ENCODE measurements around the gene SRP54.
"Not testable (repeated sequence)": the region's sequence is repeated elsewhere in the genome, so short reads cannot be mapped to it uniquely, and the experiment has no call there.

The SRP54 gene

GRCh38 chr14:35052637-35053036 is 69.8 kb downstream of the SRP54 start:
- Histone ChIP-seq H3K4me3 (ENCODE audit: low read depth, low read length) (no peak overlapping the region), H3K36me3 (ENCODE audit: control insufficient read depth in 2 of 2, insufficient read depth in 1 of 2, low read length in 2 of 2) (peaks cover 8 to 13% of the 10 kb centered on the region in 2 experiments; a peak in 2 of 3 replicates), H3K9me3 (ENCODE audit: control insufficient read depth, insufficient read depth, low read depth, low read length) (no peaks in the 10 kb centered on the region), H3K4me1 (ENCODE audit: control insufficient read depth, insufficient read depth, low read length) (peaks cover 3% of the 10 kb centered on the region; the same call in 1 of the 2 replicates), H3K27ac (ENCODE audit: extremely low read depth, low read depth, low read length) (no peak overlapping the region)
- TF ChIP-seq ZEB2 (tag by site-specific recombination; IDR thresholded peaks at IDR 0.05), result no peak
- no peak for TF ChIP-seq ZNF449 (tag by site-specific recombination; IDR thresholded peaks at IDR 0.05)
- no peak for TF ChIP-seq HOXD13 (CRISPR knock-in tag; IDR thresholded peaks at IDR 0.05; ENCODE audit: borderline replicate concordance)
- CTCF ChIA-PET, result no interaction called here
- POLR2A ChIA-PET, result interaction anchor here (0.6 kb wide), 1 partner anchor 8 kb away, joined by 3 read pairs; no protein-coding TSS in a partner anchor

GRCh38 chr14:35061113-35061791 is 78.5 kb downstream of the SRP54 start:
- H3K9me3 ChIP-seq (ENCODE audit: control insufficient read depth, insufficient read depth, low read depth, low read length); H3K4me3 ChIP-seq (ENCODE audit: low read depth, low read length); H3K4me1 ChIP-seq (ENCODE audit: control insufficient read depth, insufficient read depth, low read length); H3K27ac ChIP-seq (ENCODE audit: extremely low read depth, low read depth, low read length); CTCF ChIA-PET: not testable (repeated sequence)
- POLR2A ChIA-PET, result interaction anchor here (0.6 to 1.3 kb wide), 5 partner anchors 9 to 186 kb away, joined by 3 to 4 read pairs (median 3); partner anchors contain the start of genes BAZ1A and FAM177A1
- TF ChIP-seq KLF1 (tag by site-specific recombination; IDR thresholded peaks at IDR 0.05), result peak; percentile 55
- H3K36me3 ChIP-seq (ENCODE audit: control insufficient read depth in 2 of 2, insufficient read depth in 1 of 2, low read length in 2 of 2), result peaks cover 12 to 13% of the 10 kb centered on the region in 2 experiments

- H3K4me3 ChIP-seq (ENCODE audit: low read depth, low read length); H3K9me3 ChIP-seq (ENCODE audit: control insufficient read depth, insufficient read depth, low read depth, low read length); CTCF ChIA-PET; H3K36me3 ChIP-seq (ENCODE audit: control insufficient read depth in 2 of 2, insufficient read depth in 1 of 2, low read length in 2 of 2); POLR2A ChIA-PET; H3K4me1 ChIP-seq (ENCODE audit: control insufficient read depth, insufficient read depth, low read length); H3K27ac ChIP-seq (ENCODE audit: extremely low read depth, low read depth, low read length): not testable (repeated sequence)
Observed at GRCh38 chr14:35065731-35066130, 82.9 kb downstream of the SRP54 start.

GRCh38 chr14:35068238-35069012 is 85.6 kb downstream of the SRP54 start:
- TF ChIP-seq ZNF571 (tag by site-specific recombination; IDR thresholded peaks at IDR 0.05), result no peak
- no peak for TF ChIP-seq ZNF23 (tag by site-specific recombination; IDR thresholded peaks at IDR 0.05; ENCODE audit: borderline replicate concordance)
- no peak for TF ChIP-seq ZNF174 (tag by site-specific recombination; IDR thresholded peaks at IDR 0.05)
- TF ChIP-seq KLF8 (tag by site-specific recombination; IDR thresholded peaks at IDR 0.05), result no peak
- no peak for TF ChIP-seq ZNF132 (tag by site-specific recombination; IDR thresholded peaks at IDR 0.05; ENCODE audit: borderline replicate concordance)
- TF ChIP-seq ZBTB49 (tag by site-specific recombination; IDR thresholded peaks at IDR 0.05; ENCODE audit: low read depth), result no peak
- TF ChIP-seq ZFP37 (tag by site-specific recombination; IDR thresholded peaks at IDR 0.05), result no peak
- TF ChIP-seq SALL2 (tag by site-specific recombination; IDR thresholded peaks at IDR 0.05; ENCODE audit: borderline replicate concordance), result no peak
- no peak for TF ChIP-seq ZNF280D (tag by site-specific recombination; IDR thresholded peaks at IDR 0.05)
- no peak for TF ChIP-seq ZNF394 (tag by site-specific recombination; IDR thresholded peaks at IDR 0.05; ENCODE audit: borderline replicate concordance)
- no peak for TF ChIP-seq ZNF175 (tag by site-specific recombination; IDR thresholded peaks at IDR 0.05)
- TF ChIP-seq SP2 (tag by site-specific recombination; IDR thresholded peaks at IDR 0.05), result no peak
- no peak for TF ChIP-seq YY2 (tag by site-specific recombination; IDR thresholded peaks at IDR 0.05)
- TF ChIP-seq ZNF133 (tag by site-specific recombination; IDR thresholded peaks at IDR 0.05), result no peak
- H3K4me1 ChIP-seq (ENCODE audit: control insufficient read depth, insufficient read depth, low read length), result no peaks in the 10 kb centered on the region
- no peaks in the 10 kb centered on the region for H3K9me3 ChIP-seq (ENCODE audit: control insufficient read depth, insufficient read depth, low read depth, low read length)
- CTCF ChIA-PET, result interaction anchor here (0.7 kb wide), 1 partner anchor 174 kb away, joined by 5 read pairs; no protein-coding TSS in a partner anchor
- H3K4me3 ChIP-seq (ENCODE audit: low read depth, low read length), result no peak overlapping the region
- no peak overlapping the region for H3K27ac ChIP-seq (ENCODE audit: extremely low read depth, low read depth, low read length)
- peaks cover 3 to 5% of the 10 kb centered on the region in 2 experiments; a peak in 2 of 3 replicates for H3K36me3 ChIP-seq (ENCODE audit: control insufficient read depth in 2 of 2, insufficient read depth in 1 of 2, low read length in 2 of 2)
- POLR2A ChIA-PET, result no interaction called here
